GM23338 (cell line): Measurements from ENCODE around the gene CDNF. TPM values are rescaled to one million over a fixed set of nuclear protein-coding genes. Genes with fewer than 3 reads are reported as not detected.

Experiments used
- ATAC-seq: fragments of 200-7000 bp; cut with Tn5 transposase; 3 replicates; pipeline ENCODE4 v1.9.1; 2020
- DNase-seq: peaks from one replicate; pipeline ENCODE4 v3.0.0-alpha.2; 2015; ENCODE audit warnings: low spot score
- H2AFZ ChIP-seq: fragments of 200-600 bp; sonication (generic); 2 replicates; pipeline ENCODE4 v1.8.0; 2016; ENCODE audit warnings: antibody characterized with exemption, mild to moderate bottlenecking, moderate library complexity
- H3F3A ChIP-seq: fragments of 200-600 bp; sonication (generic); replicated peaks from 2 replicates; pipeline ENCODE4 v1.8.0; 2017; ENCODE audit warnings: antibody characterized with exemption, mixed run types, low read depth
- H3K27ac ChIP-seq: fragments of 200-600 bp; sonication (generic); 2 replicates; pipeline ENCODE4 v1.6.1; 2016; ENCODE audit warnings: low read depth
- H3K27me3 ChIP-seq: fragments of 200-600 bp; sonication (generic); 2 replicates; pipeline ENCODE4 v1.8.0; 2016; ENCODE audit warnings: mild to moderate bottlenecking, mixed run types, moderate library complexity; ENCODE audit not compliant: insufficient read depth
- H3K36me3 ChIP-seq: fragments of 200-600 bp; sonication (generic); 2 replicates; pipeline ENCODE4 v1.8.0; 2016; ENCODE audit warnings: mild to moderate bottlenecking; ENCODE audit not compliant: insufficient read depth
- H3K4me1 ChIP-seq: fragments of 200-600 bp; sonication (generic); 2 replicates; pipeline ENCODE4 v1.8.0; 2016; ENCODE audit warnings: mild to moderate bottlenecking, moderate library complexity; ENCODE audit not compliant: insufficient read depth
- H3K4me2 ChIP-seq: fragments of 200-600 bp; sonication (generic); 2 replicates; pipeline ENCODE4 v1.7.1; 2017; ENCODE audit warnings: mixed run types
- H3K4me3 ChIP-seq: fragments of 200-600 bp; sonication (generic); 2 replicates; pipeline ENCODE4 v1.6.1; 2016; ENCODE audit warnings: mixed run types
- H3K79me2 ChIP-seq: fragments of 200-600 bp; sonication (generic); replicated peaks from 2 replicates; pipeline ENCODE4 v1.8.0; 2017; ENCODE audit warnings: mild to moderate bottlenecking; ENCODE audit not compliant: insufficient read depth
- H3K9me2 ChIP-seq: fragments of 200-600 bp; sonication (generic); 2 replicates; pipeline ENCODE4 v1.8.0; 2017; ENCODE audit not compliant: insufficient read depth
- H4K20me1 ChIP-seq: fragments of 200-600 bp; sonication (generic); replicated peaks from 2 replicates; pipeline ENCODE4 v1.8.0; 2017; ENCODE audit warnings: mild to moderate bottlenecking; ENCODE audit not compliant: insufficient read depth
- H3K27ac Mint-ChIP-seq: 2 replicates; pipeline ENCODE4 v1.8.0; 2020; ENCODE audit warnings: inconsistent platforms, mild to moderate bottlenecking, moderate library complexity, mixed read lengths
- H3K27me3 Mint-ChIP-seq: 3 replicates; pipeline ENCODE4 v1.8.0; 2022; ENCODE audit warnings: low read depth, mild to moderate bottlenecking, moderate library complexity, mixed read lengths, inconsistent platforms; ENCODE audit not compliant: insufficient read depth, poor library complexity
- H3K36me3 Mint-ChIP-seq: 3 replicates; pipeline ENCODE4 v1.8.0; 2021; ENCODE audit warnings: low read depth, mild to moderate bottlenecking, inconsistent platforms, moderate library complexity, mixed read lengths
- H3K4me1 Mint-ChIP-seq: 3 replicates; pipeline ENCODE4 v1.8.0; 2020; ENCODE audit warnings: mild to moderate bottlenecking, inconsistent platforms, mixed read lengths
- H3K4me3 Mint-ChIP-seq: 3 replicates; pipeline ENCODE4 v1.8.0; 2021; ENCODE audit warnings: moderate library complexity, mild to moderate bottlenecking, inconsistent platforms, mixed read lengths
- H3K9me3 Mint-ChIP-seq: 3 replicates; pipeline ENCODE4 v1.8.0; 2020; ENCODE audit warnings: moderate library complexity, mild to moderate bottlenecking, inconsistent platforms, mixed read lengths
- CREB1 ChIP-seq: fragments of 250-450 bp; sonication (Bioruptor Pico); IDR thresholded peaks from 2 replicates; pipeline ENCODE4 v1.5.0; 2020; ENCODE audit warnings: low read depth, mild to moderate bottlenecking, moderate library complexity
- CTCF ChIP-seq, 2 experiments: fragments of 200-600 bp in 1 of 2; sonication (generic) in 1 of 2; conservative IDR thresholded peaks; 2 replicates each; pipeline versions ENCODE4 v1.5.1 to v1.6.1; 2016 to 2017; ENCODE audit warnings: antibody characterized with exemption in 2 of 2, low read depth in 2 of 2, mild to moderate bottlenecking in 2 of 2, moderate library complexity in 1 of 2
- ETS1 ChIP-seq: IDR thresholded peaks from 2 replicates; pipeline ENCODE4 v1.6.1; 2016; ENCODE audit warnings: antibody characterized with exemption
- EZH2 ChIP-seq: fragments of 200-600 bp; sonication (generic); IDR thresholded peaks from one replicate; pipeline ENCODE4 v1.8.0; 2017; ENCODE audit warnings: antibody characterized with exemption, mild to moderate bottlenecking, low read depth; ENCODE audit not compliant: unreplicated experiment
- EZH2phosphoT487 ChIP-seq: fragments of 200-600 bp; sonication (generic); IDR thresholded peaks from one replicate; pipeline ENCODE4 v1.8.1; 2018; ENCODE audit warnings: antibody characterized with exemption; ENCODE audit not compliant: unreplicated experiment
- JUNB ChIP-seq: IDR thresholded peaks from one replicate; pipeline ENCODE4 v1.6.1; 2016; ENCODE audit warnings: antibody characterized with exemption; ENCODE audit not compliant: unreplicated experiment
- NANOG ChIP-seq: IDR thresholded peaks from 2 replicates; pipeline ENCODE4 v1.6.1; 2016; ENCODE audit warnings: antibody characterized with exemption, borderline replicate concordance
- POLR2AphosphoS5 ChIP-seq: IDR thresholded peaks from 2 replicates; pipeline ENCODE4 v1.6.1; 2016; ENCODE audit warnings: antibody characterized with exemption, low read depth
- STAT1 ChIP-seq: IDR thresholded peaks from one replicate; pipeline ENCODE4 v1.6.1; 2016; ENCODE audit warnings: antibody characterized with exemption; ENCODE audit not compliant: unreplicated experiment
- ZNF114 ChIP-seq: fragments of 250-450 bp; sonication (Bioruptor Pico); IDR thresholded peaks from 2 replicates; pipeline ENCODE4 v1.5.0; 2020; ENCODE audit warnings: mild to moderate bottlenecking, moderate library complexity
- ZNF331 ChIP-seq: fragments of 250-450 bp; sonication (Bioruptor Pico); IDR thresholded peaks from 2 replicates; pipeline ENCODE4 v1.5.0; 2020; ENCODE audit warnings: low read depth, mild to moderate bottlenecking, moderate library complexity
- polyA plus RNA-seq: library from polyadenylated mRNA; unstranded; fragments of >200 nt; fragmentation: Nextera tagmentation; extraction: Ambion mirVana; gene quantifications from 2 replicates; pipeline ENCODE4 v1.2.1, GENCODE V29; 2016
- total RNA-seq: library from RNA; depleted of rRNA; stranded (reverse); fragments of >200 nt; shearing (Covaris generic); gene quantifications from 2 replicates; pipeline ENCODE4 v1.2.3, GENCODE V29; 2014
- TF ChIP-seq, protein P1 (sequence below): IDR thresholded peaks from one replicate; pipeline ENCODE4 v1.6.1; 2018; ENCODE audit warnings: antibody characterized with exemption; ENCODE audit not compliant: unreplicated experiment

CDNF gene
- total and polyA plus RNA-seq, 2 experiments from 2014 or later = 0.26 to 1.1 TPM

DNA sequence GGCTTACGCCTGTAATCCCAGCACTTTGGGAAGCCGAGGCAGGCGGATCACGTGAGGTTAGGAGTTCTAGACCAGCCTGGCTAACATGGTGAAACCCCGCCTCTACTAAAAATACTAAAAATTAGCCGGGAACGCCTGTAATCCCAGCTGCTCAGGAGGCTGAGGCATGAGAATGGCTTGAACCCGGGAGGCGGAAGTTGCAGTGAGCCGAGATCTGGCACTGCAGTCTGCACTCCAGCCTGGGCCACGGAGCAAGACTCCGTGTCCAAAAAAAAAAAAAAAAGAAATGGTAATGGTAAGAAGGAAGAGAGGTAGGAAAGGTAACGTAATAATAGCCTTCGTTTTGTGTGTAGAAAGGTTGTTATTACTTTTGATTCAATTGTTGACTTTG lies 1.5 kb upstream of the CDNF start:
- H3K4me1 Mint-ChIP-seq = peaks cover 16% of the 10 kb centered on the region
- peaks cover 43% of the 10 kb centered on the region for H3K79me2 ChIP-seq
- DNase-seq (peak; percentile 6), ATAC-seq (no peak)
- no peaks in the 10 kb centered on the region; the same call in 2 of the 3 replicates for H3K9me3 Mint-ChIP-seq
- peak overlapping the region; percentile 99 for H3K4me2 ChIP-seq
- H3K36me3 Mint-ChIP-seq = peaks cover 47% of the 10 kb centered on the region
- peaks cover 6% of the 10 kb centered on the region for H3K27me3 Mint-ChIP-seq
- peaks cover 37% of the 10 kb centered on the region for H3K36me3 ChIP-seq
- H3K4me3 ChIP-seq = peak overlapping the region; percentile 97
- peaks cover 9% of the 10 kb centered on the region for H4K20me1 ChIP-seq
- H3K9me2 ChIP-seq = no peaks in the 10 kb centered on the region
- H3K27ac Mint-ChIP-seq = peak overlapping the region; percentile 91
- H3F3A ChIP-seq = no peaks in the 10 kb centered on the region
- no peaks in the 10 kb centered on the region for H3K27me3 ChIP-seq
- no peak overlapping the region for H2AFZ ChIP-seq
- H3K4me1 ChIP-seq = peaks cover 7% of the 10 kb centered on the region
- peak overlapping the region; percentile 96; the same call in 1 of the 2 replicates for H3K27ac ChIP-seq
- peak overlapping the region; percentile 95 for H3K4me3 Mint-ChIP-seq
- TF ChIP-seq CREB1 (no peak), EZH2 (no peak), ETS1 (no peak), EZH2phosphoT487 (no peak), STAT1 (no peak), JUNB (no peak), CTCF (conservative IDR thresholded peaks at IDR 0.05; ENCODE audit: low read depth in 2 of 2) (no peak), ZNF114 (no peak), ZNF331 (CRISPR knock-in tag) (no peak), NANOG (no peak), POLR2AphosphoS5 (no peak)
- TF ChIP-seq, protein P1, sequence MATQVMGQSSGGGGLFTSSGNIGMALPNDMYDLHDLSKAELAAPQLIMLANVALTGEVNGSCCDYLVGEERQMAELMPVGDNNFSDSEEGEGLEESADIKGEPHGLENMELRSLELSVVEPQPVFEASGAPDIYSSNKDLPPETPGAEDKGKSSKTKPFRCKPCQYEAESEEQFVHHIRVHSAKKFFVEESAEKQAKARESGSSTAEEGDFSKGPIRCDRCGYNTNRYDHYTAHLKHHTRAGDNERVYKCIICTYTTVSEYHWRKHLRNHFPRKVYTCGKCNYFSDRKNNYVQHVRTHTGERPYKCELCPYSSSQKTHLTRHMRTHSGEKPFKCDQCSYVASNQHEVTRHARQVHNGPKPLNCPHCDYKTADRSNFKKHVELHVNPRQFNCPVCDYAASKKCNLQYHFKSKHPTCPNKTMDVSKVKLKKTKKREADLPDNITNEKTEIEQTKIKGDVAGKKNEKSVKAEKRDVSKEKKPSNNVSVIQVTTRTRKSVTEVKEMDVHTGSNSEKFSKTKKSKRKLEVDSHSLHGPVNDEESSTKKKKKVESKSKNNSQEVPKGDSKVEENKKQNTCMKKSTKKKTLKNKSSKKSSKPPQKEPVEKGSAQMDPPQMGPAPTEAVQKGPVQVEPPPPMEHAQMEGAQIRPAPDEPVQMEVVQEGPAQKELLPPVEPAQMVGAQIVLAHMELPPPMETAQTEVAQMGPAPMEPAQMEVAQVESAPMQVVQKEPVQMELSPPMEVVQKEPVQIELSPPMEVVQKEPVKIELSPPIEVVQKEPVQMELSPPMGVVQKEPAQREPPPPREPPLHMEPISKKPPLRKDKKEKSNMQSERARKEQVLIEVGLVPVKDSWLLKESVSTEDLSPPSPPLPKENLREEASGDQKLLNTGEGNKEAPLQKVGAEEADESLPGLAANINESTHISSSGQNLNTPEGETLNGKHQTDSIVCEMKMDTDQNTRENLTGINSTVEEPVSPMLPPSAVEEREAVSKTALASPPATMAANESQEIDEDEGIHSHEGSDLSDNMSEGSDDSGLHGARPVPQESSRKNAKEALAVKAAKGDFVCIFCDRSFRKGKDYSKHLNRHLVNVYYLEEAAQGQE = no peak
